ENCODE results near the gene PLOD1. TPM values are rescaled to one million over a fixed set of nuclear protein-coding genes. Genes with fewer than 3 reads are reported as not detected.

PLOD1 gene
- total RNA-seq, 4 donors from 2014 or later: 14.6 to 324 (median 55.8) TPM

DNA sequence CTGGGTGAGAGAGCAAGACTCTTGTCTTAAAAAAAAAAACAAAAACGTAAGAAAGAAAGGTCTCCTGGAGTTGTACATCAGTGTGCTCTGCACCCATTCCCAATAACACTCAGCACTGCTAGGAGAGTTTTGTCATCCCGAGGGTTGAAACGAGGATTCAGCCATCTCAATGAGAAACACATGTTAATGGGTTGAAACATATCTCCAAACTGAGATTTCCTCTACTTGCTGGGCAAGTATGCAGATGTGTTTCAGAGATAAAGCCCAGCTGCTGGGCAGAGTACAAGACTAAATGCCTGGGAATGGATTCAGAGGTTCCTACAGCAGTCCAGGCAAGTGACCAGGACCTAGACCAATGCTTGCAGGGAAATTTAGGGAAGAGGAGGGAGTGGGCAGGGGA lies 43.1 kb downstream of the PLOD1 start:
- no peaks in the 10 kb centered on the region for H3K9me3 ChIP-seq
- no peaks in the 10 kb centered on the region for H3K36me3 ChIP-seq
- H3K4me1 ChIP-seq: peaks cover 5 to 15% of the 10 kb centered on the region in 2 donors
- no peak for DNase-seq
- intact Hi-C loops (cut with DNase I; ENCODE audit: low total_unique reads): no loop called here
- no peak overlapping the region for H3K27ac ChIP-seq
- H3K27me3 ChIP-seq: no peaks in the 10 kb centered on the region
- no peak for TF ChIP-seq POLR2A (IDR thresholded peaks at IDR 0.05)
- TF ChIP-seq, protein P1, sequence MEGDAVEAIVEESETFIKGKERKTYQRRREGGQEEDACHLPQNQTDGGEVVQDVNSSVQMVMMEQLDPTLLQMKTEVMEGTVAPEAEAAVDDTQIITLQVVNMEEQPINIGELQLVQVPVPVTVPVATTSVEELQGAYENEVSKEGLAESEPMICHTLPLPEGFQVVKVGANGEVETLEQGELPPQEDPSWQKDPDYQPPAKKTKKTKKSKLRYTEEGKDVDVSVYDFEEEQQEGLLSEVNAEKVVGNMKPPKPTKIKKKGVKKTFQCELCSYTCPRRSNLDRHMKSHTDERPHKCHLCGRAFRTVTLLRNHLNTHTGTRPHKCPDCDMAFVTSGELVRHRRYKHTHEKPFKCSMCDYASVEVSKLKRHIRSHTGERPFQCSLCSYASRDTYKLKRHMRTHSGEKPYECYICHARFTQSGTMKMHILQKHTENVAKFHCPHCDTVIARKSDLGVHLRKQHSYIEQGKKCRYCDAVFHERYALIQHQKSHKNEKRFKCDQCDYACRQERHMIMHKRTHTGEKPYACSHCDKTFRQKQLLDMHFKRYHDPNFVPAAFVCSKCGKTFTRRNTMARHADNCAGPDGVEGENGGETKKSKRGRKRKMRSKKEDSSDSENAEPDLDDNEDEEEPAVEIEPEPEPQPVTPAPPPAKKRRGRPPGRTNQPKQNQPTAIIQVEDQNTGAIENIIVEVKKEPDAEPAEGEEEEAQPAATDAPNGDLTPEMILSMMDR (IDR thresholded peaks at IDR 0.05): no peak
- no peak overlapping the region for H3K4me3 ChIP-seq

DNA sequence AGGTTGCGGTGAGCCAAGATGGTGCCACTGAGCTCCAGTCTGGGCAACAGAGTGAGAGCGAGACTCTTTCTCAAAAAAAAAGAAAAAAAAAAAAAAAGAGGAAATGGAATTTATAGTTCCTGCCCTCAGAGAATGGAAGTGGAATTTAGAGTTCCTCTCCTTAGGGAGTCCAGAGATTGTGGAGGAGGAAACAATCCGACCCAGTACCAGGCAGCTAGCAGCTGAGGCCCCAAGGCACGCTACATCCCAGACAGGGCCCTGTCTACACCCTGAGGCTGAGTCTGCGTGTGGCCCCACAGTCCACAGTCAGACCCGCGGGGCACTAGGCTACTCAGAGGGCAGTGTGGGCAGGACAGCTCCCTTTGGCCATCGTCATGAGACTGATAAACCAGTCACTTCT lies 43.8 kb downstream of the PLOD1 start:
- no peak for TF ChIP-seq POLR2A (IDR thresholded peaks at IDR 0.05)
- TF ChIP-seq, protein P1 (IDR thresholded peaks at IDR 0.05): no peak
- DNase-seq: no peak
- Histone ChIP-seq H3K9me3 (no peaks in the 10 kb centered on the region), H3K36me3 (no peaks in the 10 kb centered on the region), H3K27me3 (no peaks in the 10 kb centered on the region), H3K4me3 (no peak overlapping the region), H3K27ac (no peak overlapping the region), H3K4me1 (peaks cover 5 to 15% of the 10 kb centered on the region in 2 donors)
- intact Hi-C loops (cut with DNase I; ENCODE audit: low total_unique reads): no loop called here

DNA sequence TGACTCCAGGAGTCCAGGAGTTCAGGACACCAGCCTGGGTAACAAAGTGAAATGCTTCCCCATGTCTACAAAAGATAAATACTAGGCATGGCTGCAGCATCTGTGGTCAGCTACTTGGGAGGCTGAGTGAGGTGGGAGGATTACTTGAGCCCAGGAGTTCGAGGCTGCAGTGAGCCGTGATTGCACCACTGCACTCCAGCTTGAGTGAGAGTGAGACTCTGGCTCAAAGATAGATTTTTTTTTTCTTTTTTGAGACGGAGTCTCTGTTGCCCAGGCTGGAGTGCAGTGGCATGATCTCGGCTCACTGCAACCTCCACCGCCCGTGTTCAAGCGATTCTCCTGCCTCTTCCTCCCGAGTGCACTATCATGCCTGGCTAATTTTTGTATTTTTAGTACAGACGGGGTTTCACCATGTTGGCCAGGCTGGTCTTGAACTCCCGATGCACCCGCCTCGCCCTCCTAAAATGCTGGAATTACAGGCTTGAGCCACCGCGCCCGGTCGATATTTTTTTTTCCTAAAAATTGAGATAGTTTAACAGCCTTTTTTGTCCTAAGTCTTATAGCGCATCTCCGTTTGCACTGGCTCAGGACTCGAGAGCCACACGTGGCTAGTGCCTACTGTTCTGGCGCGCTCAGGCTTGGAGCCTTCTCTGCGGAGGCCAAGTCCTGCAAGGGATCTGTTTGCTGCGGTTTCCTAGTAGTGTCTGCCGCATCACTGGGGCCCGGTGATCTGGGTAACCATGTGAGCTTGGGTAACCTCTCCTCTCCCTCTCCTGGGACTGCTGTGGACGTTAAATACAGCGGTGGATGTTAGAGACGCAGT lies 44.7 kb downstream of the PLOD1 start:
- Histone ChIP-seq H3K4me3 (peak overlapping the region; percentile 70 to 90), H3K9me3 (no peaks in the 10 kb centered on the region), H3K36me3 (no peaks in the 10 kb centered on the region), H3K27ac (peak overlapping the region; percentile 91 to 94), H3K27me3 (no peaks in the 10 kb centered on the region), H3K4me1 (peaks cover 5 to 15% of the 10 kb centered on the region in 2 donors)
- TF ChIP-seq, protein P1 (IDR thresholded peaks at IDR 0.05): no peak
- no peak for TF ChIP-seq POLR2A (IDR thresholded peaks at IDR 0.05)
- intact Hi-C loops (cut with DNase I; ENCODE audit: low total_unique reads): no loop called here
- no peak for DNase-seq

DNA sequence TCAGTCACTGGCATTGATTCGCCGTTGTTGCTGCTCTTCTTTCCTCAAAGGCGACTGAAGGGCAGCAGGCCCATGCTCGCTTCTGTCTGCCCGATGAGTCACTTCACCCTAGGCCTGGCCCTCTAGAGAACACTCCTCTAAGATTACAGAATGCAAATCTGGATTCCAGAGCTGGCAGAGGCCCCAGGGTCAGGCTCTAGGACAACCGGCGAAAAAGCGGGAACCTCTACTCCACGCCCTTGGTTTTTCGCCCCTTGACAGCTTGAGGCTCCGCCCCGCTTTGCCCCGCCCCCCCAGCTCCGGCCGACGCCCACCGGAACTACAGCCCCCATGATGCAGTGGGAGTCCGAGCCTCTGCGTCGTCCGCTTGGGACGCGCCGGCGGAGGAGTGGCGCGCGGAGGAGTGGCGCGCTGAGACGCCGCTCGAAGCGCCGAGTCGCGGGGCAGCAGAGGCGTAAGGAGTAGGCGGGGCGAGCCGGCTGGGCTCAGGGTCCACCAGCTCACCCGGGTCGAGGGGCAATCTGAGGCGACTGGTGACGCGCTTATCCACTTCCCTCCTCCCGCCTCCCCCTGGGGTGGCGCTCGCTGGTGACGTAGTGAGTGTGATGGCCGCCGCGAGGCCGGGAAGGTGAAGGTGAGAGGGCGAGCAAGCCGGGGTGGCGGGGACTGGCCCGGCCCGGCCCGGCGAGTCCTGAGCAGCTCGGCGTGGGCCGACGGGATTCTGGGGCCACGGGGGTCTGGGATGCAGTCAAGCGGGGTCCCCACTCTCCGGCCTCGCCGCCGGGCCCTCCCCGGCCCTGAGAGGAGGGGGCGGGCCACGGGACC lies 45.5 kb downstream of the PLOD1 start, which contains the start of gene MFN2:
TSS of gene MFN2 (plus strand) at position 594 of the 825 bp plus-strand sequence. CDS start 8,725 bp downstream, outside the sequence.
- H3K4me1 ChIP-seq: peaks cover 5 to 15% of the 10 kb centered on the region in 2 donors
- peak; percentile 14 to 54 for TF ChIP-seq POLR2A (IDR thresholded peaks at IDR 0.05)
- TF ChIP-seq, protein P1 (IDR thresholded peaks at IDR 0.05): no peak
- DNase-seq: peak; percentile 96 to 97

DNA sequence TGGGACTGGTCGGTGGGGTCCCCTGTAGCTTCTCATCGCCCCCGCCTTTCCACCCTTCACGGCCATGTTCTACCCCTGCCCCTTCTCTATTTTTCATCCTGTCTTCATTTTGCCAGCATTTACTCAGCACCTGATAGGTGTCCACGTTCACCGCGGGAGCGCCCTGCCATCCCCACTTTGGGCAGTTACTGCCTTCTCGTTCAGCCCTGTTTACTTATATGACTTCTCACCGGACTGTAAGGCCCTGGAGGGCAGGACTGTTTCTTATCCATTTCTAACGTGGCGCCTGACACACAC lies 46.1 kb downstream of the PLOD1 start:
- peak overlapping the region; percentile 70 to 90 for H3K4me3 ChIP-seq
- intact Hi-C loops (cut with DNase I; ENCODE audit: low total_unique reads): no loop called here
- H3K36me3 ChIP-seq: no peaks in the 10 kb centered on the region
- H3K27me3 ChIP-seq: no peaks in the 10 kb centered on the region
- H3K9me3 ChIP-seq: no peaks in the 10 kb centered on the region
- peaks cover 5 to 15% of the 10 kb centered on the region in 2 donors for H3K4me1 ChIP-seq
- H3K27ac ChIP-seq: peak overlapping the region; percentile 91 to 94
- no peak for TF ChIP-seq POLR2A (IDR thresholded peaks at IDR 0.05)
- TF ChIP-seq, protein P1 (IDR thresholded peaks at IDR 0.05): no peak
- DNase-seq: no peak

More for the DNA sequence above, 45.5 kb downstream of the PLOD1 start, which contains the start of gene MFN2:
- Histone ChIP-seq H3K27ac (peak within 1 kb of the TSS; percentile 91 to 94), H3K27me3 (no peaks in the 10 kb centered on the region), H3K9me3 (no peaks in the 10 kb centered on the region), H3K4me3 (peak within 1 kb of the TSS; percentile 70 to 90), H3K36me3 (no peaks in the 10 kb centered on the region)
- intact Hi-C loops (cut with DNase I; ENCODE audit: low total_unique reads): no loop called here

Data from uterus (tissue), 4 donors.